Measurements from ENCODE around the gene C1QTNF8.
A peak's percentile ranks its signal among the peaks of the same experiment; 100 is the strongest.

C1QTNF8 gene

DNA sequence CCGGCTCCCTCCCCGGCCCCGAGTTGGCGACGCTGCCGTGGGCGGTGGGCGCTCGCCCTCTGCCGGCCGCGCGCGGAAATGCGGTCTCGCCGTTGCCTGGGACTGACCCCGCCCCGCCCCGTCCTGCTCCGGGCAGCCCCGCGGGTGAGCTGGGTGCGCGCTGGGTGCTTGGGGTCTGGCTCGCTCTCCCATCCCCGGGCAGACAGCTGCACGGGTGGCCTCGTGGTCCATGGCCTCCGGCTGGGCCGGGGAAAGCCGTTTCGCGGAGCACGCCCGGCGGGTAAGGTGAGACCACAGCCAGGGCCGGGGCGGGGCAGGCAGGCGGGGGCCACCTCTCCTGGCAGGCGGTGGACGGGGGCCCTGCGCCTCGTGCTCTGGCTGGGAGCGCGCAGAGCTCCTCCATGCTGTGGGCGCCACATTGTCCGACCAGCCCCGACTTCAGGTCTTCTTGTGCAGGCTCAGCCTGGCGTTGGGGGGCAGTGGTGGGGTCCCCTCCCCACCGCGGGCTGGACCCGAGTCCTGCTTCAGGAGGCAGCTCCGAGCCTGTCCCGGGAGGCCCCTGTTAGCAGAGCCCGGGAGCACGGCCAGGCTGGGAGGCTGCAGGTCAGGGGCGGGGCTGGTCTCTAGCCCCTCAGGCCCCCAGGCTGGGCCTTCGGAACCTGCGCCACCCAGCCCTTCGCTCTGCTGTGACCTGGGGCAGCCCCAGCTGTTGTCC is 7.0 kb upstream of the C1QTNF8 start:
- H3K4me3 ChIP-seq, result no peak overlapping the region
- H3K27ac ChIP-seq, result no peak overlapping the region
- H4K20me1 ChIP-seq, result peaks cover 58% of the 10 kb centered on the region
- no peaks in the 10 kb centered on the region for H3K9me3 ChIP-seq
- H3K4me2 ChIP-seq, result peak overlapping the region; percentile 69
- TF ChIP-seq Cebpa-rat (IDR thresholded peaks at IDR 0.05), result no peak
- peaks cover 38% of the 10 kb centered on the region for H3K27me3 ChIP-seq
- peaks cover 49% of the 10 kb centered on the region for H3K4me1 ChIP-seq
- no peak overlapping the region for H3K9ac ChIP-seq
- H3K36me3 ChIP-seq, result no peaks in the 10 kb centered on the region

DNA sequence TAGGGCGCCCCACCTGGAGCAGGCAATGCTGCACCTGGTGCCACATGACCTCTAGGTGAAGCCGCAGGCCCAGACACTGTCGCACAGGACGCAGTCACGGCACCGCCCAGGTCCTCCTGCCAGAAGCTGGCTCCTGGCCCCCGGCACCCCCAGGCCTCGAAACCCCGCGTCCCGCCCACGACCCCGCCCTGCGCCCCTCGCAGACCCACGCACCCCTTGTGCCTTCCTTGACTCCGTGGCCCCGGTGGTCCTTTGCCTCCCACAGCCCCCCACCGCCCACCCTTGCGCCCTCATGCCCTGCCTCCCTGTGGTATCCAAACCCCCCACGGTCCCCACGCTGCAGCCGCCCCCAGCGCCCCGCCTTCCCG is 6.3 kb upstream of the C1QTNF8 start:
- peaks cover 37% of the 10 kb centered on the region for H3K27me3 ChIP-seq
- H3K27ac ChIP-seq, result no peak overlapping the region
- no peak overlapping the region for H3K4me3 ChIP-seq
- H4K20me1 ChIP-seq, result peaks cover 50% of the 10 kb centered on the region
- peaks cover 55% of the 10 kb centered on the region for H3K4me1 ChIP-seq
- H3K9ac ChIP-seq, result no peak overlapping the region
- H3K9me3 ChIP-seq, result no peaks in the 10 kb centered on the region
- H3K36me3 ChIP-seq, result no peaks in the 10 kb centered on the region
- no peak for TF ChIP-seq Cebpa-rat (IDR thresholded peaks at IDR 0.05)
- no peak overlapping the region for H3K4me2 ChIP-seq

DNA sequence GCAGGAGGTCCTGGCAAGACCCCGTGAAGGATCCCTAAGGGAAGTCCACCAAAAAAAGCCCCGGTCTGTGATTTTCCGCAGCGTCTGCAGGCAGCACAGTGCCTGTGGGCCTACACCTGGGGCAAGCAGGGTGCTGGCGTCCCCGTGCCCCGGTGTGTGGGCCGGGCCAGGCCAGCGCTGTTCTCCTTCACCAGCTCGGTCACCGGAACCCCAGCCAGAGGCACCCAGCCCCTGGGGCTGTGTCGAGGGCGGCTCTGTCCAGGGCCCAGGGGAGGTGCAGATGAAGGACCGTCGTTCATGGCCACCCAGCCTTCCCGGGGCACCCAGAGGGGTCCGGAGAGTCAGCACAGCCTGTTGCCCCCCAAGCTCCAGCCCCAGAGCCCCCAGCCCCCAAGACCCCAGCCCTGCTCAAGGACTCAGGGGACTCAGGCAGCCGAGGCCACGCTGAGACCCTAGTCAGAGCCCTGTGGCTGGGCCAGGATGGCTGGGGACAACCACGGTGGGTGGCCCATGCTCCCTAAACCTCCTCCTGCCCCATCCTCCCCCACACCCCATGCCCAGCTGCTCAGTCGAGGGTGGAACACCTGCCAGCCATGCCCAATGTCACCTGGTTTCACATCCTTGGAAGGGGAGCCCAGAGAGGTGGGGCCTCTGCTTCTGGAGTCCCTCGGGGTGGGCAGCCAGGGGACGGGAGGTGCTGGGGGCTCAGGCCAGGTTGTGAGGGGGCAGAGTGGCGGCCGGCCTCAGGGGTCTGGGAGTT is 5.7 kb upstream of the C1QTNF8 start:
- no peaks in the 10 kb centered on the region for H3K9me3 ChIP-seq

DNA sequence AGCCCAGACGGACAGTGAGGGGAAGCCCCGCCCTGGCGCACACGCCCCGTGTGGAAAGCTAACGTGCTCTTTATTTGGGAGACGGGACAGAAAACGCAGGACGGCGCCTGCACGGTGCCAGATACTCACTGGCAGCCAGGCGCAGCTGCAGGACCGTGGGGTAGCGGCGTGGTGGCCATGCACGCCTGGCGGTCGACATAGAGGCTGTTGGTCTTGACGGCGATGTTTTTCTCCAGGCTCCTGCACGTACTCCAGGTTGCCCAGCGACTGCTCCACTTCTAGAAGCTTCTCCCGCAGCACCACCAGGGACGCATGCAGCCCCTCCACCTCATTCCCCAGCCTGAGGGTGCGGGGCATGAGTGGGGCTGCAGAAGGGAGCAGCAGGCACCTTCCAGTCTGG is 5.1 kb upstream of the C1QTNF8 start:
- Histone ChIP-seq H3K4me3 (no peak overlapping the region), H3K36me3 (no peaks in the 10 kb centered on the region), H3K9ac (no peak overlapping the region), H3K9me3 (no peaks in the 10 kb centered on the region), H3K27me3 (peaks cover 41% of the 10 kb centered on the region), H3K27ac (no peak overlapping the region), H3K4me1 (peaks cover 66% of the 10 kb centered on the region), H3K4me2 (no peak overlapping the region), H4K20me1 (peaks cover 57% of the 10 kb centered on the region)
- no peak for TF ChIP-seq Cebpa-rat (IDR thresholded peaks at IDR 0.05)

More for the DNA sequence above, 5.7 kb upstream of the C1QTNF8 start:
- no peaks in the 10 kb centered on the region for H3K36me3 ChIP-seq
- H4K20me1 ChIP-seq, result peaks cover 51% of the 10 kb centered on the region
- no peak overlapping the region for H3K4me2 ChIP-seq
- H3K4me1 ChIP-seq, result peaks cover 61% of the 10 kb centered on the region
- no peak for TF ChIP-seq Cebpa-rat (IDR thresholded peaks at IDR 0.05)
- H3K27me3 ChIP-seq, result peaks cover 35% of the 10 kb centered on the region
- H3K27ac ChIP-seq, result no peak overlapping the region
- H3K9ac ChIP-seq, result no peak overlapping the region
- H3K4me3 ChIP-seq, result no peak overlapping the region

DNA sequence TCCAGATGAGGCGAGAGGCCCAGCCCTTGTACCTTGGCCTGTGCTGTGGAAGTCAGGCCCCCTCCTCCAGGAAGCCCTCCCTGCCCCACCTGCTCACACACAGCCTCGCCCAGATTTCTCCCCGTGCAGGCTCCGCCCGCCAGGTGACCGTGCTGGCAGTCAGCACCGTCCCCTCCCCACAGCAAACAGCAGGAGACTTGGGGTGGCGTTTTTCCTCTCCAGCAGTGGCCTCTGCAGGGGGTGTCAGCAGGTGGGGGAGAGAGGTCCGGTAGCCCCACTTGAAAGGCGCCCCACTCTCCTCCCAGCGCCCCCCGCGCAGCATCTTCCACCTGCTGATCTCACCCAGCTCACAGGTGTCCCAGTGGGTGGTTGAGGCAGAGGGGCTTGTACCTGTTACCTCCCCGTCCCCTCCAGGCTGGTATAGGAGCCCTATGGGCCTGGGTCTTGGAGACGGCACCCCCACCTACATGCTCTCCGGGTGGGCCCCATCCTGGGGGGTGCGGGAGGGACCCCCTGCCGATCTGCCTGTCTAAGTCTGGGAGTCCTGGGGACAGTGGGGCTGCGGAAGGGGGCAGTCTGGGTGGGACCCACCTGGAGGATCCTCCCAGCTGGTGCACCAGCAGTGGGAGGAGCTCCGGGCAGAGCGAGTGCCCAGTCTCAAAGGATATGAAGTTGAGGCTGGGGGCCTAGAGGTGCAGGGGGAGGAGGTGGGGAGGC is 4.2 kb upstream of the C1QTNF8 start:
- Histone ChIP-seq H3K4me2 (0 out of 2 replicates have a peak overlapping the region, but pooled peaks have one; percentile 19), H3K27me3 (peaks cover 50% of the 10 kb centered on the region), H3K36me3 (no peaks in the 10 kb centered on the region), H3K27ac (no peak overlapping the region), H3K4me1 (peaks cover 66% of the 10 kb centered on the region), H3K9ac (no peak overlapping the region), H4K20me1 (peaks cover 55% of the 10 kb centered on the region), H3K4me3 (no peak overlapping the region), H3K9me3 (no peaks in the 10 kb centered on the region)
- no peak for TF ChIP-seq Cebpa-rat (IDR thresholded peaks at IDR 0.05)

DNA sequence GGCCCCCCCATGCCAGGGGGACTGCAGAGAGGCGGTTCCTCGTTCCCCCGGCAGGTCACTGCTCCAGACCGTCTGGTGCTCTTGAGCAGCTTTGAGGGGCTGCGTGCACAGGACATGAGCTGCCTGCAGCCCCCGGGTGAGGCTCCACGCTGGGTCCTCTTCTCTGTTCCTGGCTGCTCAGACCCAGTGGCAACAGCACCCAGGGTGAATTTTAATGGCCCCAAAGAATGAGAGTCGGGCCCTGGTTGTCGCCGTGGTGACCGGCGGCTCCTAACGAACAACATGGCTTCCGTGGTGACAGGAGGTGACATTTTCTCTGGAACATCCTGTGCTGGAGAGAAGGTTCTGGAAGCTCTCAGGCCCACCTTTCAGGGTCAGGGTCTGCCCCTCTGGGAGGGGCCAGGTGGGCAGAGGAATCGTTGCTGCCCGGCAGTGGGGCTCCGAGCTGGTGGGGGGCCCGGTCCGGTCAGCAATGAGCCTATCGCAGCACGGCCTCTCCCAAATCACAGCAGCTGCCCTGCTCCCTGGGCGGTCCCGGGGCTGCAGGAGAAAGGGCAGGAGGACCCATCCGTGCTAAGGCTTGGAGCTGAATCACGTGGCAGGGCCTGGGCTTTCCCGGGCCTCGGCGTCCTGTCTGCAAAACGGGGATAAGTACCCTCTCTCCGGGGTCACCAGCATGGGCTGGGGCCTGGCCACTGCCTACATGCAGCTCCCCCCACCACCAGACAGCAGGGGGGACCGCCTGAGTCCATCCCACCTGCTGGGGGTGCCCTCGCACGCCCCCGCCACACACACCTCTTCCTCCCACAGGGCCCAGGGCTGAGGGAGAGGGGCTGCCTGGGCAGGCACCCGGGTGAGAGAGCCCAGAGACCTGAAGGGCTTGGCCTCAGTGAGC is 3.4 kb upstream of the C1QTNF8 start:
- no peak overlapping the region for H3K4me3 ChIP-seq
- H3K27ac ChIP-seq, result no peak overlapping the region
- peaks cover 66% of the 10 kb centered on the region for H3K4me1 ChIP-seq
- no peaks in the 10 kb centered on the region for H3K9me3 ChIP-seq
- peak overlapping the region; percentile 92 for H3K4me2 ChIP-seq
- no peak overlapping the region for H3K9ac ChIP-seq
- H4K20me1 ChIP-seq, result peaks cover 47% of the 10 kb centered on the region
- TF ChIP-seq Cebpa-rat (IDR thresholded peaks at IDR 0.05), result no peak
- H3K27me3 ChIP-seq, result peaks cover 51% of the 10 kb centered on the region
- no peaks in the 10 kb centered on the region for H3K36me3 ChIP-seq

DNA sequence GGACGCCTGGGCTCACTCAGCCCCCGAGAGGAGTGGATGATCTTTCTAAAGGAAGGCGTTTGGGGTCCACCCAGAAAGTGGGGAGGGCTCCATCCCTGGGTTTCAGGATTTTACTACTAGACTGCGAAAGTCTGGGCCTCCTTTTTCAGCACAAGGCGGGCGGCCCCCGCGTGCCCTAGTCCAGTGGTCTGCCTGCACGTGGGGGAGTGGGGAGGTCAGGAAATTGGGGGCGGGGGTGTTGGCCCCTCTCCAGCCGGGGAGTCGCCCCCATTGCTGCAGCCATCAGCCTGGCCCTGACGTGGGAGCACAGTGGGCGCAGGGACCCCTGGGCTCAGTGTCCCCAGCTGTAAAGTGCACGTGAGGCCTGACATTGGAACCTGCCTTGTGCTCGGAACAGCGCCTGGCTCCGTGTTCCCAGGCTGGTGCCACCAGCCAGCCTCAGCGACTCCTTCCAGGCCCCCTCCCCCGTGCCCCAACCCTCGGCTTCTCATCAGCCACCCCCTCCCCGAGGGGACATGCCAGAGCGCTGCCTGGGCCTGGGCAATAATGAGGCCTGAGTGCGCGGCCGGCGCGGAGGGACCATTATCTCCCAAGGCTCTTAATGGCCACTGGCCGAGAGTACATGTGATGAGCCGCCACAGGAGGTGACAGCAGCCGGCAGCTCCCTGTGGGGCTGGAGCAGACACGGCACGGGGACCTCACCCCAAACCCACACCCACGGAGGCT is 2.4 kb upstream of the C1QTNF8 start:
- Histone ChIP-seq H3K4me2 (peak overlapping the region; percentile 92), H3K4me1 (peaks cover 62% of the 10 kb centered on the region), H3K9ac (no peak overlapping the region), H3K27me3 (peaks cover 47% of the 10 kb centered on the region), H3K27ac (0 out of 2 replicates have a peak overlapping the region, but pooled peaks have one; percentile 44), H3K36me3 (no peaks in the 10 kb centered on the region), H3K9me3 (no peaks in the 10 kb centered on the region), H3K4me3 (no peak overlapping the region), H4K20me1 (peaks cover 46% of the 10 kb centered on the region)
- TF ChIP-seq Cebpa-rat (IDR thresholded peaks at IDR 0.05), result no peak

DNA sequence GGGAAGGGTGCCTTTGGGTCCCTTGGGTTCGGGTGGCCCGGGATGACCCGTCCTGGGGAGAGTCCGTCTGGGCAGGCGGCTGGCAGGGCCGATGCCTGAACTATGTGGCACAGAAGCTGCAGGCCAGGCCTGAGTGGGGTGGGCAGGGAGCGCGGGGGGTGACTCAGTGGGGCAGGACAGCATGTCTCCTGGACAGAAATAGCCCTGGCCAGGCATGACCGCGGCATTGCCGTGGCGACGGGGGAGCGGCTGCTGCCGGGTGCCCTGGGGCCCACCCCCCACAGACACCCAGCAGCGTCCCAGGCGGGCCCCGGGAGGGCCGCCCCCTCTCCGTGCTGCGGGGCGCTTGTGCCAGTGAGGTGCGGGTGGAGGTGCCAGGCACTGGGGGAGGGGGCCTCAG is 1.8 kb upstream of the C1QTNF8 start:
- Histone ChIP-seq H3K36me3 (no peaks in the 10 kb centered on the region), H3K4me2 (peak overlapping the region; percentile 92), H3K27me3 (peaks cover 41% of the 10 kb centered on the region), H3K9ac (no peak overlapping the region), H3K27ac (peak overlapping the region; percentile 44; the same call in 1 of the 2 replicates), H4K20me1 (peaks cover 40% of the 10 kb centered on the region), H3K4me1 (peaks cover 57% of the 10 kb centered on the region), H3K4me3 (no peak overlapping the region), H3K9me3 (no peaks in the 10 kb centered on the region)
- no peak for TF ChIP-seq Cebpa-rat (IDR thresholded peaks at IDR 0.05)

Data from BLaER1 (cell line).